HL-60 (cell line): ENCODE measurements around the gene ZNF341.

Experiments
- CTCF ChIP-seq: IDR thresholded peaks from one replicate; pipeline ENCODE4 v1.5.1; 2011; ENCODE audit warnings: low read length, control low read depth, inconsistent platforms; ENCODE audit not compliant: insufficient read depth
- GABPA ChIP-seq: IDR thresholded peaks from 2 replicates; pipeline ENCODE4 v1.6.1; 2012; ENCODE audit warnings: low read depth
- POLR2AphosphoS5 ChIP-seq: IDR thresholded peaks from 2 replicates; pipeline ENCODE4 v1.6.1; 2012; ENCODE audit warnings: low read depth
- REST ChIP-seq: IDR thresholded peaks from 2 replicates; pipeline ENCODE4 v1.6.1; 2012; ENCODE audit warnings: low read depth; ENCODE audit not compliant: insufficient replicate concordance

DNA sequence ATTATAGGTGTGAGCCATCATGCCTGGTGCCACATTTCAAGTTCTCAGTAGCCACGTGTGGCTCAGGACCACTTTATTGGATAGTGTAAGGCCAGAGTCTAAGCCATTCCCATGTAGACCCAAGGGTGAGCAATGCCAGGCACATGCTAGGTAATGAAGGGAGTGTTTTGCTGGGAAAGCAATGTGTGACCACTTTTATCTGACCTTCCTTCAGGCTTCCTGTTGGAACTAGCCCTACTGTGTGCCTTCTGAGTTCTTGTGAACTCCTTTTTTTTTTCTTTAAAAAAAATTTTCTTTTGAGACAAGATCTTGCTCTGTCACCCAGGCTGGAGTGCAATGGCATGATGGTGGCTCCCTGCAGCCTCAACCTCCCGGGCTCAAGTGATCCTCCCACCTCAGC lies 33.3 kb downstream of the ZNF341 start:
- TF ChIP-seq CTCF (no peak), GABPA (no peak), REST (no peak), POLR2AphosphoS5 (no peak)
